NOMO-1 (cell line): Measurements from ENCODE around the gene TCF7L2.

ENCODE experiments used
- DNase-seq, 2 experiments: peaks; one replicate each; lab custom pipeline; 2025; ENCODE audit not compliant: unreplicated experiment in 2 of 2; lab: John Stamatoyannopoulos, UW

Gene TCF7L2

GRCh38 chr10:113135025-113135424 lies 185.0 kb downstream of the TCF7L2 start:
- no peak for DNase-seq

GRCh38 chr10:113137941-113138685 lies 188.1 kb downstream of the TCF7L2 start:
- peak in 1 of 2 experiments; percentile 1 for DNase-seq

- no peak for DNase-seq
Observed at GRCh38 chr10:113138937-113139585, 189.0 kb downstream of the TCF7L2 start.

- DNase-seq = no peak
Observed at GRCh38 chr10:113139699-113140098, 189.7 kb downstream of the TCF7L2 start.

- no peak for DNase-seq
Observed at GRCh38 chr10:113140143-113141011, 190.3 kb downstream of the TCF7L2 start.

- DNase-seq = no peak
Observed at GRCh38 chr10:113142601-113143362, 192.7 kb downstream of the TCF7L2 start.

- no peak for DNase-seq
Observed at GRCh38 chr10:113144576-113144975, 194.5 kb downstream of the TCF7L2 start.

GRCh38 chr10:113148071-113148825 lies 198.2 kb downstream of the TCF7L2 start:
- DNase-seq = no peak

- no peak for DNase-seq
Observed at GRCh38 chr10:113148901-113149300, 198.9 kb downstream of the TCF7L2 start.

GRCh38 chr10:113149626-113150025 lies 199.6 kb downstream of the TCF7L2 start:
- DNase-seq = no peak

GRCh38 chr10:113151190-113151666 lies 201.2 kb downstream of the TCF7L2 start:
- peak in 1 of 2 experiments; percentile 15 for DNase-seq

- DNase-seq = no peak
Observed at GRCh38 chr10:113153493-113154102, 203.6 kb downstream of the TCF7L2 start.

GRCh38 chr10:113157441-113157840 lies 207.4 kb downstream of the TCF7L2 start:
- DNase-seq = no peak

GRCh38 chr10:113158183-113158582 lies 208.1 kb downstream of the TCF7L2 start:
- DNase-seq = no peak

GRCh38 chr10:113159563-113159962 lies 209.5 kb downstream of the TCF7L2 start:
- DNase-seq = no peak

GRCh38 chr10:113160641-113161040 lies 210.6 kb downstream of the TCF7L2 start:
- DNase-seq = no peak

GRCh38 chr10:113161066-113161465 lies 211.0 kb downstream of the TCF7L2 start:
- DNase-seq = no peak

- no peak for DNase-seq
Observed at GRCh38 chr10:113162960-113163359, 212.9 kb downstream of the TCF7L2 start.

GRCh38 chr10:113165673-113166072 lies 215.6 kb downstream of the TCF7L2 start:
- DNase-seq = no peak
